Stimulated activated effector memory CD8-positive, alpha-beta T cell treated with anti-CD3 and anti-CD28 coated beads, Interleukin-12 subunit alpha, Interleukin-12 subunit beta, amount 100 ng/mL, for 72 hours (primary cell): Measurements from ENCODE around the gene DUOX1.
"Not testable (repeated sequence)": the region's sequence is repeated elsewhere in the genome, so short reads cannot be mapped to it uniquely, and the experiment has no call there.

Source experiments
- ATAC-seq: fragments of 150-1000 bp; cut with Tn5 transposase; 2 replicates; pipeline ENCODE4 v1.10.0; 2021
- DNase-seq, 2 donors: peaks; one replicate each; pipeline ENCODE4 v3.0.0; 2021 to 2022; ENCODE audit warnings: low spot score in 2 of 2
- H3K27ac Mint-ChIP-seq: one replicate; pipeline ENCODE4 v1.8.0; 2022; ENCODE audit warnings: mild to moderate bottlenecking, mixed read lengths
- H3K36me3 Mint-ChIP-seq: one replicate; pipeline ENCODE4 v1.8.0; 2022; ENCODE audit warnings: mild to moderate bottlenecking, mixed read lengths
- H3K4me1 Mint-ChIP-seq: one replicate; pipeline ENCODE4 v1.8.0; 2022; ENCODE audit warnings: mixed read lengths
- H3K4me3 Mint-ChIP-seq: one replicate; pipeline ENCODE4 v1.8.0; 2022; ENCODE audit warnings: mild to moderate bottlenecking, mixed read lengths
- H3K9me3 Mint-ChIP-seq: one replicate; pipeline ENCODE4 v1.8.0; 2022; ENCODE audit warnings: mixed read lengths

DUOX1 gene

GRCh38 chr15:45126535-45127158 lies 3.1 kb upstream of the DUOX1 start:
- Mint-ChIP-seq H3K9me3 (no peaks in the 10 kb centered on the region), H3K27ac (no peak overlapping the region), H3K4me1 (no peaks in the 10 kb centered on the region), H3K4me3 (no peak overlapping the region), H3K36me3 (no peaks in the 10 kb centered on the region)
- DNase-seq (no peak), ATAC-seq (peak; percentile 57)

GRCh38 chr15:45128971-45129639 lies 689 bp upstream of the DUOX1 start:
- no peak for DNase-seq
- H3K27ac Mint-ChIP-seq = no peak overlapping the region
- H3K36me3 Mint-ChIP-seq = no peaks in the 10 kb centered on the region
- no peak overlapping the region for H3K4me3 Mint-ChIP-seq
- peaks cover 1% of the 10 kb centered on the region for H3K4me1 Mint-ChIP-seq
- ATAC-seq = no peak
- no peaks in the 10 kb centered on the region for H3K9me3 Mint-ChIP-seq

- Mint-ChIP-seq H3K4me3 (peak overlapping the region; percentile 23), H3K9me3 (no peaks in the 10 kb centered on the region), H3K4me1 (peaks cover 10% of the 10 kb centered on the region), H3K36me3 (no peaks in the 10 kb centered on the region), H3K27ac (no peak overlapping the region)
- no peak for ATAC-seq
- no peak for DNase-seq
Observed at GRCh38 chr15:45130291-45131000, 652 bp downstream of the DUOX1 start.

GRCh38 chr15:45131510-45131909 lies 1.7 kb downstream of the DUOX1 start:
- H3K27ac Mint-ChIP-seq = no peak overlapping the region
- no peaks in the 10 kb centered on the region for H3K9me3 Mint-ChIP-seq
- H3K36me3 Mint-ChIP-seq = no peaks in the 10 kb centered on the region
- peaks cover 15% of the 10 kb centered on the region for H3K4me1 Mint-ChIP-seq
- no peak overlapping the region for H3K4me3 Mint-ChIP-seq
- no peak for DNase-seq
- ATAC-seq = no peak

- Mint-ChIP-seq H3K9me3 (no peaks in the 10 kb centered on the region), H3K36me3 (no peaks in the 10 kb centered on the region), H3K27ac (no peak overlapping the region), H3K4me3 (no peak overlapping the region), H3K4me1 (peaks cover 17% of the 10 kb centered on the region)
- ATAC-seq (peak; percentile 44), DNase-seq (no peak)
Observed at GRCh38 chr15:45132844-45133560, 3.2 kb downstream of the DUOX1 start.

- no peak overlapping the region for H3K27ac Mint-ChIP-seq
- ATAC-seq (no peak), DNase-seq (no peak)
- H3K36me3 Mint-ChIP-seq = no peaks in the 10 kb centered on the region
- H3K9me3 Mint-ChIP-seq = no peaks in the 10 kb centered on the region
- peaks cover 17% of the 10 kb centered on the region for H3K4me1 Mint-ChIP-seq
- H3K4me3 Mint-ChIP-seq = no peak overlapping the region
Observed at GRCh38 chr15:45133561-45133920, 3.7 kb downstream of the DUOX1 start.

- no peaks in the 10 kb centered on the region for H3K36me3 Mint-ChIP-seq
- no peaks in the 10 kb centered on the region for H3K9me3 Mint-ChIP-seq
- peaks cover 17% of the 10 kb centered on the region for H3K4me1 Mint-ChIP-seq
- no peak for DNase-seq
- peak overlapping the region; percentile 48 for H3K4me3 Mint-ChIP-seq
- no peak overlapping the region for H3K27ac Mint-ChIP-seq
- no peak for ATAC-seq
Observed at GRCh38 chr15:45134046-45134445, 4.3 kb downstream of the DUOX1 start.

GRCh38 chr15:45134682-45135604 lies 5.1 kb downstream of the DUOX1 start:
- Mint-ChIP-seq H3K9me3 (no peaks in the 10 kb centered on the region), H3K27ac (peak overlapping the region; percentile 65), H3K4me1 (peaks cover 17% of the 10 kb centered on the region), H3K4me3 (peak overlapping the region; percentile 48), H3K36me3 (no peaks in the 10 kb centered on the region)
- no peak for DNase-seq
- ATAC-seq = peak; percentile 58

GRCh38 chr15:45135705-45136377 lies 6.0 kb downstream of the DUOX1 start:
- DNase-seq, H3K36me3 Mint-ChIP-seq, ATAC-seq, H3K27ac Mint-ChIP-seq, H3K9me3 Mint-ChIP-seq: not testable (repeated sequence)
- peak overlapping the region; percentile 50 for H3K4me3 Mint-ChIP-seq
- H3K4me1 Mint-ChIP-seq = peaks cover 17% of the 10 kb centered on the region

GRCh38 chr15:45136378-45136764 lies 6.6 kb downstream of the DUOX1 start:
- peaks cover 17% of the 10 kb centered on the region for H3K4me1 Mint-ChIP-seq
- DNase-seq (no peak), ATAC-seq (no peak)
- H3K4me3 Mint-ChIP-seq = peak overlapping the region; percentile 50
- H3K9me3 Mint-ChIP-seq = no peaks in the 10 kb centered on the region
- no peaks in the 10 kb centered on the region for H3K36me3 Mint-ChIP-seq
- no peak overlapping the region for H3K27ac Mint-ChIP-seq

GRCh38 chr15:45137703-45138102 lies 7.9 kb downstream of the DUOX1 start:
- no peaks in the 10 kb centered on the region for H3K36me3 Mint-ChIP-seq
- no peaks in the 10 kb centered on the region for H3K9me3 Mint-ChIP-seq
- no peak overlapping the region for H3K27ac Mint-ChIP-seq
- H3K4me3 Mint-ChIP-seq = no peak overlapping the region
- peaks cover 17% of the 10 kb centered on the region for H3K4me1 Mint-ChIP-seq
- ATAC-seq = no peak
- no peak for DNase-seq

- H3K4me1 Mint-ChIP-seq = peaks cover 16% of the 10 kb centered on the region
- ATAC-seq = no peak
- H3K4me3 Mint-ChIP-seq = no peak overlapping the region
- H3K36me3 Mint-ChIP-seq = no peaks in the 10 kb centered on the region
- H3K27ac Mint-ChIP-seq = no peak overlapping the region
- H3K9me3 Mint-ChIP-seq = no peaks in the 10 kb centered on the region
- no peak for DNase-seq
Observed at GRCh38 chr15:45138814-45139765, 9.3 kb downstream of the DUOX1 start.

- DNase-seq (no peak), ATAC-seq (no peak)
- no peaks in the 10 kb centered on the region for H3K36me3 Mint-ChIP-seq
- H3K4me1 Mint-ChIP-seq = peaks cover 9% of the 10 kb centered on the region
- H3K27ac Mint-ChIP-seq = no peak overlapping the region
- H3K4me3 Mint-ChIP-seq = no peak overlapping the region
- no peaks in the 10 kb centered on the region for H3K9me3 Mint-ChIP-seq
Observed at GRCh38 chr15:45139770-45140169, 10.0 kb downstream of the DUOX1 start.
